GM12873 (cell line): ENCODE measurements around the gene ATAD3C.

Experiments
- TF ChIP-seq, protein P1 (sequence below): IDR thresholded peaks from 2 replicates; pipeline ENCODE4 v1.5.1; 2012; ENCODE audit warnings: low read depth, mild to moderate bottlenecking, moderate library complexity, low read length, control low read depth; ENCODE audit not compliant: insufficient read depth; ENCODE audit errors: missing control alignments

ATAD3C gene

DNA sequence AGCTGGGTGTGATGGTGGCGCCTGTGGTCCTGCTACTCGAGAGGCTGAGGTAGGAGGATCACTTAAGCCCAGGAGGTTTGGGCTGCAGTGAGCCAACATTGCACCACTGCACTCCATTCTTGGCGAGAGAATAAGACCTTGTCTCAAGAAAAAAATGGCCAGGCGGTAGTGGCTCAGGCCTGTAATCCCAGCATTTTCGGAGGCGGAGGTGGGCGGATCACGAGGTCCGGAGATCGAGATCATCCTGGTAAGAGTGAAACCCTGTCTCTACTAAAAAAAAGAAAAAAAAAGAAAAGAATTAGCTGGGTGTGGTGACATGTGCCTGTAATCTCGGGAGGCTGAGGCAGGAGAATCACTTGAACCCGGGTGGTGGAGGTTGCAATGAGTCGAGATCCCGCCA lies 33.4 kb downstream of the ATAD3C start:
- TF ChIP-seq, protein P1, sequence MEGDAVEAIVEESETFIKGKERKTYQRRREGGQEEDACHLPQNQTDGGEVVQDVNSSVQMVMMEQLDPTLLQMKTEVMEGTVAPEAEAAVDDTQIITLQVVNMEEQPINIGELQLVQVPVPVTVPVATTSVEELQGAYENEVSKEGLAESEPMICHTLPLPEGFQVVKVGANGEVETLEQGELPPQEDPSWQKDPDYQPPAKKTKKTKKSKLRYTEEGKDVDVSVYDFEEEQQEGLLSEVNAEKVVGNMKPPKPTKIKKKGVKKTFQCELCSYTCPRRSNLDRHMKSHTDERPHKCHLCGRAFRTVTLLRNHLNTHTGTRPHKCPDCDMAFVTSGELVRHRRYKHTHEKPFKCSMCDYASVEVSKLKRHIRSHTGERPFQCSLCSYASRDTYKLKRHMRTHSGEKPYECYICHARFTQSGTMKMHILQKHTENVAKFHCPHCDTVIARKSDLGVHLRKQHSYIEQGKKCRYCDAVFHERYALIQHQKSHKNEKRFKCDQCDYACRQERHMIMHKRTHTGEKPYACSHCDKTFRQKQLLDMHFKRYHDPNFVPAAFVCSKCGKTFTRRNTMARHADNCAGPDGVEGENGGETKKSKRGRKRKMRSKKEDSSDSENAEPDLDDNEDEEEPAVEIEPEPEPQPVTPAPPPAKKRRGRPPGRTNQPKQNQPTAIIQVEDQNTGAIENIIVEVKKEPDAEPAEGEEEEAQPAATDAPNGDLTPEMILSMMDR, result no peak

DNA sequence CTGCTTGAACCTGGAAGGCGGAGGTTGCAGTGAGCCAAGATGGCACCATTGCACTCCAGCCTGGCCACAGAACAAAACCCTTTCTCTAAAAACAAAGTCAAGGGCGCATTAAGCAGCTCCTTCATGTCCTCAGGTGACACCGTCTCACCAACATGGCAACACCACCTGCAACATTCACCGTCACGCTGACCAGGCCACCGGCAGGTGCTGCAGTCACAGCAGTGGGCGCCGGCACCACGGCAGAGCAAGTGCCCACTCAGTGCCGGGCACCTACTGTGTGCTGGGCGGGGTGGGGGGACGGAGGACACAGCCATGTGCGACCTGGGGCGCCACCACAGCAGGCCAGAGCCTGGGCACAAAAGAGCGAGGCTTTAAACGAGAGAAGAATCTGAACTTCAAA lies 34.2 kb downstream of the ATAD3C start:
- TF ChIP-seq, protein P1, result no peak

- TF ChIP-seq, protein P1, result no peak
Observed at GRCh38 chr1:1487701-1488100, 38.2 kb downstream of the ATAD3C start.

DNA sequence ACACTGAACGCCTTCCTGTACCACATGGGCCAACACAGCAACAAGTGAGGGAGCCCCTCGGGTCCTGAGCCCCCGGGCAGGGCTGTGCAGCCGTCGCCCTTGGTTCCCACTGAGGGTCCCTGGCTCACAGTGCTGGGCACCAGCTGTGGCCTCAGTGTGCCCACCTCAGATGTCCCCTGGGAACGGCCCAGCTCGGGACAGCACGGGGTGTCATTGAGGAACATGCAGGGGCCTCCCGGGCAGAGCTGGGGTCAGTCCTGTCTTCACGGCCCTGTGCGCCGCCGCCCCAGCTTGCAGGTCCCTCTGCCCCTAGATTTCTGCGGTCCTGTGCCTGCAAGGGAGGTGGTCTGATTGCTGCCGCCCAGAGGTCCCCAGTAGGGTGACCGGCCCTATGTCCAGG lies 39.7 kb downstream of the ATAD3C start:
- TF ChIP-seq, protein P1, result no peak

DNA sequence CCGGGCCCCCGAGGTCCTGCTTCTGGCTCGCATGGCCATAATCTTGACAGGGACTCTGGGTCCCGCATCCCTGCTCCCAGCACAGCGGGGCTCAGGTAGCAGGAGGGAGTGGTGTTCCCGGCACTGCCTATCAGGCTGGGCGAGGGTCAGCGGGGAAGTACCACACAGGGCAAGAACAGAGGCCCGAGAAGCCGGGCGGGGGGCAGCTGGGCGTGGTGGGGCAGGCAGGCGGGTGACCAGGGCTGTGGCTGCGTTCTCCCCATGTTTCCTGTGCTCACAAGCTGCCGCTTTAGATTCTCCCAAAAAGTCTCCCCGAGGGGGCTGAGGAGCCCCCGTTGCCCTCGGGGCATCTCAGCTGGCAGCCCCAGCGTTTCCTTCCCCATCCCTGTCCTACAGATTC lies 40.4 kb downstream of the ATAD3C start:
- TF ChIP-seq, protein P1, result no peak

DNA sequence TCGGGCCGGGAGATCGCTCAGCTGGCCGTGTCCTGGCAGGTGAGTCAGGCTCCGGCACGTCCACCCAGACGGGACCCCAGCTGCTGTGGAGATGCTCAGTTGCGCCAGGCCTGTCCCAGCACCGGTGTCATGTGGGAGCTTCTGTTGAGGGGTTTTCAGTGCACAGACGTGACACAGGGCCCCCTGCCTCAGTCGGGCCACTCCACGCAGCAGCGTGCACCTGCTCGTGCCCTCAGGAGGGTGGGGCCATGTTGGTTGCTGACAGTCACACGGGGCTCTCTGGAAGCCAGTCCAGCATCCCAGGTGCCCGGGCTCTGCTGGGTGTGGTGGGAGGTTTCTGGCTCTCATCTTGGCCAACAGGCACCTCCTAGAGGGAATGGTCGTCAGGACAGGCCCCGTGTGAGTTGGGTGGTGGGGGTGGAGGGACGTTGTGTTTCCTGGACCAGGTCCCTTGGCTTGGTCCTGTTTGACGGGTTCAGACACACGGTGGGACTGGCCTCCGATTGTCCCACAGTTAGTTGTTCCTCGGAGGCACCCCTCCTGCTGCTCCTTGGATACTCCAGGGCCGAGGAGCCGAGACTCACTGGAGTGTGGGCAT lies 41.2 kb downstream of the ATAD3C start:
- TF ChIP-seq, protein P1, result no peak

- TF ChIP-seq, protein P1, result no peak
Observed at GRCh38 chr1:1491601-1492000, 42.1 kb downstream of the ATAD3C start.
